Measurements from ENCODE around the gene EWSR1.

Gene EWSR1

DNA sequence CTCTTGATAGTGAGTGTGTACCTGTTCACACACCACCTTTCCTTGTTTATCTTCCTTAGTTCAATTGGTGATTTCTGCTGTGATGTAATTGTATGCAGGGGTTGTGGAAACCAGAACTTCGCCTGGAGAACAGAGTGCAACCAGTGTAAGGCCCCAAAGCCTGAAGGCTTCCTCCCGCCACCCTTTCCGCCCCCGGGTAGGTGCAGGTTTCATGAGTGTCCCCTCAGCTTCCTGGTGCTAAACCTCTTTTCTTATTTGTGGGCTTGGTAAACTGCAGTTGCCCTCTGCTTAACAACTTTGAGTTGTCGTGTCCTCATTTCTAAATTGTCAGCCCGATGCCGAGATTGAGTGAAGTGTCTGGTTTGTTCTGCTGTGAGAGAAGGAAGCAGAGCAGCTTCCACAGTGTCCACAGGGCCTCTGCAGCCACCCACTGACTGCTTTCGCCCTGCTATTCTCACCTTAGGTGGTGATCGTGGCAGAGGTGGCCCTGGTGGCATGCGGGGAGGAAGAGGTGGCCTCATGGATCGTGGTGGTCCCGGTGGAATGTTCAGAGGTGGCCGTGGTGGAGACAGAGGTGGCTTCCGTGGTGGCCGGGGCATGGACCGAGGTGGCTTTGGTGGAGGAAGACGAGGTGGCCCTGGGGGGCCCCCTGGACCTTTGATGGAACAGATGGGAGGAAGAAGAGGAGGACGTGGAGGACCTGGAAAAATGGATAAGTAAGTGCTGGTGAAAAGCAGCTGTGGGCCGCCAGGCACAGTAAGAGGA, 31.2 kb downstream of the EWSR1 start:
- Histone ChIP-seq H3K79me2 (ENCODE audit: insufficient read depth, low read length) (no peaks in the 10 kb centered on the region), H3K27me3 (ENCODE audit: insufficient read depth, low read length, poor library complexity, severe bottlenecking) (no peaks in the 10 kb centered on the region), H3K36me3 (ENCODE audit: insufficient read depth, low read length) (peaks cover 68% of the 10 kb centered on the region), H3K9me3 (ENCODE audit: insufficient read depth, low read depth, low read length) (no peaks in the 10 kb centered on the region), H3F3A (ENCODE audit: low read depth) (peaks cover 16% of the 10 kb centered on the region), H3K4me3 (ENCODE audit: low read length, poor library complexity, severe bottlenecking) (no peak overlapping the region), H3K4me1 (ENCODE audit: insufficient read depth, low read length, poor library complexity, severe bottlenecking) (no peaks in the 10 kb centered on the region), H3K9me2 (replicated peaks; ENCODE audit: low read depth, low read length) (no peaks in the 10 kb centered on the region), H3K9ac (ENCODE audit: low read depth, low read length, poor library complexity, severe bottlenecking) (no peak overlapping the region), H4K20me1 (ENCODE audit: insufficient read depth, low read length, poor library complexity, severe bottlenecking) (peaks cover 3% of the 10 kb centered on the region), H3K4me2 (ENCODE audit: low read depth, low read length, poor library complexity, severe bottlenecking) (no peak overlapping the region), H2AFZ (ENCODE audit: low read length) (no peak overlapping the region)
- no peak for TF ChIP-seq CTCF (conservative IDR thresholded peaks at IDR 0.05; ENCODE audit: low read length)
- no peak for TF ChIP-seq EZH2phosphoT487 (IDR thresholded peaks at IDR 0.05; ENCODE audit: borderline replicate concordance)

- H3K79me2 ChIP-seq (ENCODE audit: insufficient read depth, low read length): no peaks in the 10 kb centered on the region
- H3K36me3 ChIP-seq (ENCODE audit: insufficient read depth, low read length): peaks cover 57% of the 10 kb centered on the region
- H3K4me1 ChIP-seq (ENCODE audit: insufficient read depth, low read length, poor library complexity, severe bottlenecking): no peaks in the 10 kb centered on the region
- no peak overlapping the region for H2AFZ ChIP-seq (ENCODE audit: low read length)
- no peaks in the 10 kb centered on the region for H3K9me2 ChIP-seq (replicated peaks; ENCODE audit: low read depth, low read length)
- H3K9me3 ChIP-seq (ENCODE audit: insufficient read depth, low read depth, low read length): no peaks in the 10 kb centered on the region
- peaks cover 3% of the 10 kb centered on the region for H4K20me1 ChIP-seq (ENCODE audit: insufficient read depth, low read length, poor library complexity, severe bottlenecking)
- no peak for TF ChIP-seq EZH2phosphoT487 (IDR thresholded peaks at IDR 0.05; ENCODE audit: borderline replicate concordance)
- no peak for TF ChIP-seq CTCF (conservative IDR thresholded peaks at IDR 0.05; ENCODE audit: low read length)
- no peak overlapping the region for H3K9ac ChIP-seq (ENCODE audit: low read depth, low read length, poor library complexity, severe bottlenecking)
- H3K4me3 ChIP-seq (ENCODE audit: low read length, poor library complexity, severe bottlenecking): no peak overlapping the region
- H3F3A ChIP-seq (ENCODE audit: low read depth): peaks cover 16% of the 10 kb centered on the region
- H3K27me3 ChIP-seq (ENCODE audit: insufficient read depth, low read length, poor library complexity, severe bottlenecking): no peaks in the 10 kb centered on the region
- H3K4me2 ChIP-seq (ENCODE audit: low read depth, low read length, poor library complexity, severe bottlenecking): no peak overlapping the region
Measured at GRCh38 chr22:29300467-29300806, 32.4 kb downstream of the EWSR1 start.

DNA sequence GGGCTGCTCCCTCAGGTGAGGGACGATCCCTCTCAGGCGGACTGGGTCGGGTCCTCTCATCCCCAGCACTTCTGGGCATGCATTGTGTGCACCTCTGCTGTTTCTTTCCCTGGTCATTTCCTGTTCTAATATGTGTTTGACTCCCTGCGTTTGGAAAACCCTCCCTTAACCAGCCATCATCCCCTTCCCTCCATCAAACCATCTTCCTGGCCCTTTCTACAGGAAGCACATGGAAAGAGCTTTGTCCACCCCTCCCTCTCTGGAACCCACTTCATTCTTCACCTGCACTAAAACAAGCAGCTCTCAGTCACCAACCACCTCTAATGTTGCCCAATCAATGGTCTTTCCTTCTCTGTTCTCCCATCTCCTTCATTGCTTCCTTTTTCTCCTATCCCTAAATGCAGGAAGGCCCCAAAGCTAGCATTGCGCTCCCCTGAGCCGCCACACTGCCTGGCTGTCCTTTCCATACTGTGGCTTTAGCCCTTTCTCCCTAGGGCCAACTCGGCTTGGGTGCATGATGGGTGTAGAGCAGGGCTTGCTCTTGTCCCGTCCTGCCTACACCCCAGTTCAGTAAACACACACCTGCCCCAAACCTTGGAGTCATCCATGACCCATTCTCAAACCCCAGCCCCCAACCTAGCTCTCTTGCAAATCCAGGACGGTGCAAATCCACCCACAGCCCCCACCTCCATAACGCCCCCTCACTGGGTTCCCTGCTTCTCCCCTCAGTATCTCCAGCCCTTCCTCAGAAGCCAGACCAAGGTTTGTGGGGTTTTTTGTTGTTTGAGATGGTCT, 32.9 kb downstream of the EWSR1 start:
- H3K4me2 ChIP-seq (ENCODE audit: low read depth, low read length, poor library complexity, severe bottlenecking): no peak overlapping the region
- no peaks in the 10 kb centered on the region for H3K79me2 ChIP-seq (ENCODE audit: insufficient read depth, low read length)
- TF ChIP-seq CTCF (conservative IDR thresholded peaks at IDR 0.05; ENCODE audit: low read length): no peak
- TF ChIP-seq EZH2phosphoT487 (IDR thresholded peaks at IDR 0.05; ENCODE audit: borderline replicate concordance): no peak
- H3K9ac ChIP-seq (ENCODE audit: low read depth, low read length, poor library complexity, severe bottlenecking): no peak overlapping the region
- no peaks in the 10 kb centered on the region for H3K9me2 ChIP-seq (replicated peaks; ENCODE audit: low read depth, low read length)
- peaks cover 3% of the 10 kb centered on the region for H4K20me1 ChIP-seq (ENCODE audit: insufficient read depth, low read length, poor library complexity, severe bottlenecking)
- H3K36me3 ChIP-seq (ENCODE audit: insufficient read depth, low read length): peaks cover 51% of the 10 kb centered on the region
- H3K9me3 ChIP-seq (ENCODE audit: insufficient read depth, low read depth, low read length): no peaks in the 10 kb centered on the region
- H3K4me3 ChIP-seq (ENCODE audit: low read length, poor library complexity, severe bottlenecking): no peak overlapping the region
- peaks cover 16% of the 10 kb centered on the region for H3F3A ChIP-seq (ENCODE audit: low read depth)
- no peak overlapping the region for H2AFZ ChIP-seq (ENCODE audit: low read length)
- H3K27me3 ChIP-seq (ENCODE audit: insufficient read depth, low read length, poor library complexity, severe bottlenecking): no peaks in the 10 kb centered on the region
- H3K4me1 ChIP-seq (ENCODE audit: insufficient read depth, low read length, poor library complexity, severe bottlenecking): peaks cover 2% of the 10 kb centered on the region

Measured in Loucy (cell line).